CD4-positive, alpha-beta T cell (primary cell): ENCODE data around the gene PDZD4. TPM values are rescaled to one million over a fixed set of nuclear protein-coding genes. Genes with fewer than 3 reads are reported as not detected.

ENCODE experiments used
- ATAC-seq: fragments of 200-7000 bp; cut with Tn5 transposase; one replicate; pipeline ENCODE4 v1.10.0; 2022; ENCODE audit warnings: mild to moderate bottlenecking; ENCODE audit not compliant: poor library complexity
- CTCF ChIA-PET: fragments of 350-600 bp; sonication (Branson Sonifier 250); formaldehyde crosslinking; loops from one replicate; lab custom pipeline; 2021; ENCODE audit warnings: antibody characterized with exemption, inconsistent platforms; lab: Charles Lee
- POLR2A ChIA-PET: fragments of 350-600 bp; sonication (Branson Sonifier 250); formaldehyde crosslinking; loops from one replicate; lab custom pipeline; 2021; ENCODE audit warnings: antibody characterized with exemption, inconsistent platforms; lab: Charles Lee
- DNase-seq, 14 experiments: peaks; one replicate each; pipeline ENCODE4 v3.0.0-alpha.2; 2013 to 2020; ENCODE audit warnings: mixed read lengths in 2 of 14
- H3K27ac ChIP-seq, 2 donors: one replicate each; pipeline versions ENCODE4 v1.5.1 to v1.7.0; 2013; ENCODE audit warnings: low read length in 2 of 2, low read depth in 1 of 2, mild to moderate bottlenecking in 1 of 2
- H3K27me3 ChIP-seq, 2 experiments: 1 replicate in 1 of 2; 2 replicates in 1 of 2; pipeline versions ENCODE4 v1.6.1 to v1.7.0; 2013; ENCODE audit warnings: low read length in 2 of 2, control low read depth in 1 of 2, mild to moderate bottlenecking in 1 of 2, moderate library complexity in 1 of 2; ENCODE audit not compliant: insufficient read depth in 2 of 2, control insufficient read depth in 1 of 2
- H3K36me3 ChIP-seq: one replicate; pipeline ENCODE4 v1.6.1; 2013; ENCODE audit warnings: low read length, control low read depth; ENCODE audit not compliant: insufficient read depth
- H3K4me1 ChIP-seq: one replicate; pipeline ENCODE4 v1.6.1; 2013; ENCODE audit warnings: low read length, control low read depth; ENCODE audit not compliant: insufficient read depth
- H3K4me3 ChIP-seq: one replicate; pipeline ENCODE4 v1.5.1; 2013; ENCODE audit warnings: mild to moderate bottlenecking, low read length, moderate library complexity
- H3K9me3 ChIP-seq, 2 experiments: 1 replicate in 1 of 2; 2 replicates in 1 of 2; pipeline versions ENCODE4 v1.6.1 to v1.7.0; 2013; ENCODE audit warnings: low read length in 2 of 2, mild to moderate bottlenecking in 2 of 2, control low read depth in 1 of 2, moderate library complexity in 1 of 2; ENCODE audit not compliant: control insufficient read depth in 1 of 2, insufficient read depth in 1 of 2
- H3K27ac Mint-ChIP-seq: one replicate; pipeline ENCODE4 v1.8.0; 2020; ENCODE audit warnings: mixed read lengths
- H3K27me3 Mint-ChIP-seq: one replicate; pipeline ENCODE4 v1.8.0; 2021; ENCODE audit warnings: mixed read lengths
- H3K36me3 Mint-ChIP-seq: one replicate; pipeline ENCODE4 v1.8.0; 2021; ENCODE audit warnings: low read depth, mixed read lengths
- H3K4me1 Mint-ChIP-seq: one replicate; pipeline ENCODE4 v1.8.0; 2021; ENCODE audit warnings: low read depth, mixed read lengths
- H3K4me3 Mint-ChIP-seq: one replicate; pipeline ENCODE4 v1.8.0; 2020; ENCODE audit warnings: mild to moderate bottlenecking, mixed read lengths
- H3K9me3 Mint-ChIP-seq: one replicate; pipeline ENCODE4 v1.8.0; 2020; ENCODE audit warnings: mixed read lengths
- intact Hi-C, 2 experiments: fragments of 100-400 bp; cut with DNase I in 1 of 2; cut with micrococcal nuclease in 1 of 2; formaldehyde crosslinking; loops; one replicate each; pipeline versions ENCODE4 v1.15.1 to v1.9.0; 2023 to 2025; cut with DNase I, micrococcal nuclease
- total RNA-seq, 174 experiments: library from RNA in 2 of 174; stranded (reverse) in 2 of 174; gene quantifications; one replicate each; pipeline ENCODE4 v1.2.3 and lab custom pipeline; 2021 to 2026
- TF ChIP-seq, protein P1 (sequence below): fragments of 200-600 bp; IDR thresholded peaks from one replicate; pipeline ENCODE4 v1.8.0; 2022; ENCODE audit warnings: antibody characterized with exemption, mild to moderate bottlenecking

PDZD4 gene
- total RNA-seq, 2 experiments from 2014 or later, result 24.8 to 26.8 TPM

- Histone ChIP-seq H3K9me3 (no peaks in the 10 kb centered on the region), H3K4me3 (no peak overlapping the region), H3K27me3 (no peaks in the 10 kb centered on the region), H3K36me3 (no peaks in the 10 kb centered on the region), H3K27ac (no peak overlapping the region), H3K4me1 (peaks cover 39% of the 10 kb centered on the region)
- ChIA-PET CTCF (interaction anchor here (0.6 kb wide), 1 partner anchor 73 kb away, joined by 3 read pairs; no protein-coding TSS in a partner anchor), POLR2A (no interaction called here)
- DNase-seq, result no peak
- no peak for ATAC-seq
- Mint-ChIP-seq H3K27ac (no peak overlapping the region), H3K4me3 (peak overlapping the region; percentile 15), H3K4me1 (peaks cover 30% of the 10 kb centered on the region), H3K36me3 (no peaks in the 10 kb centered on the region), H3K27me3 (no peaks in the 10 kb centered on the region), H3K9me3 (no peaks in the 10 kb centered on the region)
- intact Hi-C loops, result loop anchor here in 1 of 2 experiments (5.0 kb wide), 1 partner anchor 74 kb away; the partner anchor contains the start of gene AVPR2
- TF ChIP-seq, protein P1, sequence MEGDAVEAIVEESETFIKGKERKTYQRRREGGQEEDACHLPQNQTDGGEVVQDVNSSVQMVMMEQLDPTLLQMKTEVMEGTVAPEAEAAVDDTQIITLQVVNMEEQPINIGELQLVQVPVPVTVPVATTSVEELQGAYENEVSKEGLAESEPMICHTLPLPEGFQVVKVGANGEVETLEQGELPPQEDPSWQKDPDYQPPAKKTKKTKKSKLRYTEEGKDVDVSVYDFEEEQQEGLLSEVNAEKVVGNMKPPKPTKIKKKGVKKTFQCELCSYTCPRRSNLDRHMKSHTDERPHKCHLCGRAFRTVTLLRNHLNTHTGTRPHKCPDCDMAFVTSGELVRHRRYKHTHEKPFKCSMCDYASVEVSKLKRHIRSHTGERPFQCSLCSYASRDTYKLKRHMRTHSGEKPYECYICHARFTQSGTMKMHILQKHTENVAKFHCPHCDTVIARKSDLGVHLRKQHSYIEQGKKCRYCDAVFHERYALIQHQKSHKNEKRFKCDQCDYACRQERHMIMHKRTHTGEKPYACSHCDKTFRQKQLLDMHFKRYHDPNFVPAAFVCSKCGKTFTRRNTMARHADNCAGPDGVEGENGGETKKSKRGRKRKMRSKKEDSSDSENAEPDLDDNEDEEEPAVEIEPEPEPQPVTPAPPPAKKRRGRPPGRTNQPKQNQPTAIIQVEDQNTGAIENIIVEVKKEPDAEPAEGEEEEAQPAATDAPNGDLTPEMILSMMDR, result no peak
Observed at GRCh38 chrX:153828308-153828707, 2.0 kb downstream of the PDZD4 start.

- POLR2A ChIA-PET, result no interaction called here
- no peaks in the 10 kb centered on the region for H3K27me3 Mint-ChIP-seq
- H3K27ac Mint-ChIP-seq, result peak overlapping the region; percentile 46
- no peak overlapping the region for H3K27ac ChIP-seq
- peaks cover 30% of the 10 kb centered on the region for H3K4me1 Mint-ChIP-seq
- H3K9me3 Mint-ChIP-seq, result no peaks in the 10 kb centered on the region
- peak overlapping the region; percentile 58 for H3K4me3 Mint-ChIP-seq
- H3K9me3 ChIP-seq, result no peaks in the 10 kb centered on the region
- DNase-seq (no peak), ATAC-seq (no peak)
- TF ChIP-seq, protein P1, result no peak
- no peaks in the 10 kb centered on the region for H3K36me3 ChIP-seq
- no peaks in the 10 kb centered on the region for H3K27me3 ChIP-seq
- H3K4me1 ChIP-seq, result peaks cover 40% of the 10 kb centered on the region
- H3K36me3 Mint-ChIP-seq, result no peaks in the 10 kb centered on the region
- intact Hi-C loops, result loop anchor here in 1 of 2 experiments (5.0 kb wide), 1 partner anchor 74 kb away; the partner anchor contains the start of gene AVPR2
- CTCF ChIA-PET, result interaction anchor here (0.6 kb wide), 1 partner anchor 73 kb away, joined by 3 read pairs; no protein-coding TSS in a partner anchor
- H3K4me3 ChIP-seq, result no peak overlapping the region
Observed at GRCh38 chrX:153827903-153828302, 2.4 kb downstream of the PDZD4 start.

DNA sequence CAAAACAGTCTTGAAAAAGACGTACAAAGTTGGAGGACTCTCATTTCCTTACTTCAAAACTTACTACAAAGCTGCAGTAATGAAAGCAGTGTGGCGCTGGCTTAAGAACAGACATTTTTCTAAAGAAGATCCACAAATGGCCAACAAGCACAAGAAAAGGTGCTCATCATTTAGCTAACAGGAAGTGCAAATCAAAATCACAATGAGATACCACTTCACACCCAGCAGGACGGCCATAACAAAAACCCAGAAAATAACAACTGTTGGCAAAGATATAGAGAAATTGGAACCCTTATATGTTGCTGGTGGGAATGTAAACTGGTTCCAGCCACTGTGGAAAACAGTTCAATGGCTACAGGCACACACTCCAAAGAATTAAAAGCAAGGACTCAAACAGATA is 3.3 kb downstream of the PDZD4 start:
- H3K4me3 ChIP-seq, result no peak overlapping the region
- H3K4me1 ChIP-seq, result peaks cover 49% of the 10 kb centered on the region
- ATAC-seq, result no peak
- Mint-ChIP-seq H3K9me3 (no peaks in the 10 kb centered on the region), H3K27ac (peak overlapping the region; percentile 46), H3K27me3 (no peaks in the 10 kb centered on the region), H3K4me3 (peak overlapping the region; percentile 58), H3K36me3 (no peaks in the 10 kb centered on the region), H3K4me1 (peaks cover 39% of the 10 kb centered on the region)
- no peaks in the 10 kb centered on the region for H3K9me3 ChIP-seq
- H3K27me3 ChIP-seq, result no peaks in the 10 kb centered on the region
- no peaks in the 10 kb centered on the region for H3K36me3 ChIP-seq
- POLR2A ChIA-PET, result no interaction called here
- intact Hi-C loops, result loop anchor here in 1 of 2 experiments (5.0 kb wide), 1 partner anchor 75 kb away; the partner anchor contains the start of gene AVPR2
- H3K27ac ChIP-seq, result no peak overlapping the region
- CTCF ChIA-PET, result no interaction called here
- DNase-seq, result no peak
- TF ChIP-seq, protein P1, result no peak
